Measurements from ENCODE around the gene CCNY.

DNA sequence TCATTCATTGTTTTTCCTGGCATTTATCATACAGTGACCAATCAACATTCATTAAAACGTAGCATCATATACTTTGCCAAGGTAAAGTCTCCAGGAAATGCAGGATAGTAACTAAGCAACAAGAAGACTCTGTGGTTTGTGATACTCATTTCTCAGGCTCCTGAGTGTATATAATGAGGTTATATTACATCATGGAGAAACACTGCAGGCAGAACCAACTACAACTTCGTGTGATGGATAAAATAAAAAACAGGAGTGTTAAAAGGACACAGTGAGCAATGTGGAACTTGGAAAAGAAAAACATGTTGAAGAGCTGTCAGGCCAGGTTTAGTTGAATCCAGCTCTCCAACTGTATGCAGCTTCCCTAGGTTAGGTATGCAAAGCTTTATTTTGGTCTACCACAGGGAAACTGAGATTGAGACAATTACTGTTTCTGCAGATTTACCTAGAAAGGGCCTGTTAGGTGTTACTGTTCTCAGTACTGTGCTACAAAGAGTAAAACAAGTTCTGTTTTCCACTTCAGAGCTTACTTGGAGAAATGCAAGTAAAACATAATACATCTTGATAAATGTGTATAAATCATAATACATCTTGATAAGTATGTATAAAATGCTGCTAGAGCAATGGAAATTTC, 7.8 kb upstream of the CCNY start:
- TF ChIP-seq TAF1 (IDR thresholded peaks at IDR 0.05; ENCODE audit: low read depth, low read length), result no peak
- no peak for TF ChIP-seq POLR2AphosphoS5 (IDR thresholded peaks at IDR 0.05; ENCODE audit: low read depth, low read length)
- no peak for TF ChIP-seq POLR2A (IDR thresholded peaks at IDR 0.05; ENCODE audit: low read depth, low read length)
- no peak for TF ChIP-seq PAX5 (IDR thresholded peaks at IDR 0.05; ENCODE audit: insufficient read depth, low read length, severe bottlenecking)
- no peak for TF ChIP-seq POU2F2 (IDR thresholded peaks at IDR 0.05; ENCODE audit: low read depth, low read length)

All from GM12891 (cell line).